Measurements from ENCODE around the gene PIGA.

DNA sequence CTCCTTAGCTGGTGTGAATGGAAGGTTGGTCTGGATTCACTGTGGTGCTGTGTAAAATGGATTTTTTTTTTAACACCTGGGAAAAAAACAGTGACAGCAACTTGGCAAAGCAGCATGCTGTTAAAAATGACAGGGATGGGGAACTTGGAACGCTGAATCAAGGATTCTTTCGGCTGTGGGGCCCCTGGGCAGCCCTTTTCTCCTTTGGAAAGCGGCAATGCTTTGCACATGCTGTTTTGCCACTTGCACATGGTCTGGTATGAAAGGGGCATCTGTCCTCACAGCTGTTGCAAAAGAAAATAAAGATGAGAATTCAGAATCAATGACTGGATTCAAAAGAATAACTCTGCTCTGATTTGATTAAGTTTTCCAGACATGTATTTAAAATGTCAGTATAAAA is 10.7 kb upstream of the PIGA start:
- TF ChIP-seq, protein P1, sequence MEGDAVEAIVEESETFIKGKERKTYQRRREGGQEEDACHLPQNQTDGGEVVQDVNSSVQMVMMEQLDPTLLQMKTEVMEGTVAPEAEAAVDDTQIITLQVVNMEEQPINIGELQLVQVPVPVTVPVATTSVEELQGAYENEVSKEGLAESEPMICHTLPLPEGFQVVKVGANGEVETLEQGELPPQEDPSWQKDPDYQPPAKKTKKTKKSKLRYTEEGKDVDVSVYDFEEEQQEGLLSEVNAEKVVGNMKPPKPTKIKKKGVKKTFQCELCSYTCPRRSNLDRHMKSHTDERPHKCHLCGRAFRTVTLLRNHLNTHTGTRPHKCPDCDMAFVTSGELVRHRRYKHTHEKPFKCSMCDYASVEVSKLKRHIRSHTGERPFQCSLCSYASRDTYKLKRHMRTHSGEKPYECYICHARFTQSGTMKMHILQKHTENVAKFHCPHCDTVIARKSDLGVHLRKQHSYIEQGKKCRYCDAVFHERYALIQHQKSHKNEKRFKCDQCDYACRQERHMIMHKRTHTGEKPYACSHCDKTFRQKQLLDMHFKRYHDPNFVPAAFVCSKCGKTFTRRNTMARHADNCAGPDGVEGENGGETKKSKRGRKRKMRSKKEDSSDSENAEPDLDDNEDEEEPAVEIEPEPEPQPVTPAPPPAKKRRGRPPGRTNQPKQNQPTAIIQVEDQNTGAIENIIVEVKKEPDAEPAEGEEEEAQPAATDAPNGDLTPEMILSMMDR (IDR thresholded peaks at IDR 0.05): no peak
- no peak for TF ChIP-seq POLR2A (IDR thresholded peaks at IDR 0.05)
